Activated CD8-positive, alpha-beta memory T cell treated with anti-CD3 and anti-CD28 coated beads, Interleukin-2, amount 50 U/mL, for 24 hours (primary cell): ENCODE results near the gene TMEM200A.

Experiments
- DNase-seq: peaks from one replicate; pipeline ENCODE4 v3.0.0-alpha.2; 2020; ENCODE audit errors: extremely low read depth

Gene TMEM200A

DNA sequence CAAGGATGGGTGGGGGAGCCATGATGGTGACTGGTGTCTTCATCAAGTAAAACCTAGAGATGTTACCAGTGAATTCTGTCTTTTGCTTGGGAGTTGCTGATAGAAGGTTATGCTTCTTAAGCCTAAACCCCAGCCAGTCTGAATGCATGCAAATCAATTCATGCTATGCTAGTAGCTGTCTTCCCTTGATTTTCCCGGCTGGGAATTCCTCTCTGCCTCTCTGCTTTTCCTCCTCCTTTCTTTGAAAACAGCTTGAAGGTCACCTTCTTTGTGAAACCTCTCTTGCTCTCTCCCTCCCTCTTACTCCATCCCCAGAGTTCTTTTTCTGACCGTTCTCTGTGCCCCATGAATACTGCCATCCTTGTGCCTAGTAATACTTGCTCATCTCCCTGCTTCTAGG is 58.9 kb downstream of the TMEM200A start:
- DNase-seq, result no peak

DNA sequence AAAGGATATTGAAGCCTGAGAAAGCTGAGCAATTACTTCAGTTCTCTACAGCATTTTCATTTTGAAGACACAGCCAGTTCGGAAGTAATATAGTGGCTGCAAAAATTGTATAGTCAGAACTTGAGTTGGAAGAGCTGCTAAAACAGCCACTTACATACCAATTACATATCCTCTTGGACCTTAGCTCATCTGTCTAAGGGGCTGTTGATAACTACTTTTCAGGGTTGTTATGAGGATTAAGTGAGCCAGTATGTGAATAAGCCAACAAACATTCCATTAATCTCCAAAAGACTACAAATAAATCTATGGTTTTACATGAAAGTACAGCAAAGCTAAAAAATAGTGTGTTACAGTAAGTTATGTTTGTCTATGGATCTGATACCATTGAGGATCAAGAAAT is 59.7 kb downstream of the TMEM200A start:
- no peak for DNase-seq

DNA sequence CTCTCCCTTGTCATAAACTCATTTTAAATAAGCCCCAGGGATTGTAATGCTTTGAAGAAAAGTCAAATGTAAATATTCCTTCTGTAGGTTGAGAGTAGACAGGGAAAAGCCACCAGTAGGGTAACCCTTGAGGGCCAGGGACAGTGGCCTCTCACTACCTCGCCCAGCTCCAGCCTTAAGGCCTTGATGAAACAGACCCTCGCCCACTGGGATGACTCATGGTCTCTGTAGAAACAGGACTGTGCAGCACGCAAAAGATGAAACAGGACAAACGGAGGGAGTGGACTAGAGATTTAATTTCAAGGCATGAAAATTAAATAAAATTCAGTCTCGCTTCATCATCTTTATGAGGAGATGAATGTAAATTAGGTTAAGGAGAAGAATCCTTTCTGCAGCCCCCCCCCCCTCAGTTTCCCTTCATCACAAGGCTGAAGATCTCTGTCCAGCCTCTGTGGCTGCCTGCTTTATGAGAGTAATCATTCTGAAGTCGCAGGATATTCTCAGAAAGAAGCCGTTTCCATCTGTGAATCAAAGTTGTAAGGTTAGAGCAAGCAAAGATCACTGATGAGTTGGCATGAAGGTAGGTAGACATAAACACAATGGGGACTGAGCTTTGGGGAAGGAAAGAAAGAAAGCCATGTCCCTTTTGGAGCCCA is 60.4 kb downstream of the TMEM200A start:
- DNase-seq, result no peak

DNA sequence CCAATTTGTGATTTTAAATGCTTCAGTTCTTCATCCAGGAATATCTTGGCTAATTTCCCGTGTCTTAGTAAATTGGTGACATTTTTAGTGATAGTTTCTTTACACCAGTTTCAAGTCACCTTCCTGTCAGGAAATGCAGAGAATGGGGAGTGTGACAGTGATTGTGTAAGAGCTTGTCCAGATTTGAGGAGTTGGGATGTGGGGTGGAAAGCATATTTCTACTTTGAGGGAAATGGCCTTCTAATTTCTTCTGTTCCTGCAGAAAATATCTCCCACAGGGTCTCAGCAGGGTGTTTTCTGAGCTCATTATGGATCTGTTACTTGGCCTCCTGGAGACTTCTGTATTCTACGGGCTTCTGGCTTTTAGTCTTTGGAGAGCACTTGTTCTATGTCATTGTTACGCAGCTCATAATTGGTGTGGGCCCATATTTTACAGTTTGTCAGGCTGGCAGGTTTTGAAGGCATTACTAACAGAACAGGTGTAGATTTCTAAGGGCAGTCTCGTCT is 65.6 kb downstream of the TMEM200A start:
- no peak for DNase-seq

GRCh38 chr6:130432838-130433237 is 67.0 kb downstream of the TMEM200A start:
- DNase-seq, result no peak

- DNase-seq, result no peak
Observed at GRCh38 chr6:130434174-130434873, 68.5 kb downstream of the TMEM200A start.

DNA sequence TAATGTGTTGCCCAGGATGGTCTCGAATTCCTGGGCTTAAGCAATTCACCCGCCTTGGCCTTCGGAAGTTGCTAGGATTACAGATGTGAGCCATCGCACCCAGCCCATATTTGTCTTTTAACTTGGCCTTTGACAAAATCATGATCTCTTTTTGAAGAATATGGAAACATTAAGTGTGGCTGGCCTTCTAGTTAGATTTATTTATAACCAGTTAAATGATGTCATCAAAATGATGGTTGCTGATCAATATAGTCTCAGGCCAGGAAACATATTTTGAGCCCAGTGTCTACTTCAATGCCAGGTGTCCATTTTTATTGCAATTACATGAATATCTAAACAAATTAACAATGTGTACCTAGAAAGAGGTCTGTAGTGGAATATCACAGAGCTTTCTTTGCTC is 69.4 kb downstream of the TMEM200A start:
- DNase-seq, result no peak

GRCh38 chr6:130437961-130438360 is 72.1 kb downstream of the TMEM200A start:
- DNase-seq, result no peak

- DNase-seq, result no peak
Observed at GRCh38 chr6:130447374-130447773, 81.6 kb downstream of the TMEM200A start.

GRCh38 chr6:130452336-130452735 is 86.5 kb downstream of the TMEM200A start:
- DNase-seq, result no peak

DNA sequence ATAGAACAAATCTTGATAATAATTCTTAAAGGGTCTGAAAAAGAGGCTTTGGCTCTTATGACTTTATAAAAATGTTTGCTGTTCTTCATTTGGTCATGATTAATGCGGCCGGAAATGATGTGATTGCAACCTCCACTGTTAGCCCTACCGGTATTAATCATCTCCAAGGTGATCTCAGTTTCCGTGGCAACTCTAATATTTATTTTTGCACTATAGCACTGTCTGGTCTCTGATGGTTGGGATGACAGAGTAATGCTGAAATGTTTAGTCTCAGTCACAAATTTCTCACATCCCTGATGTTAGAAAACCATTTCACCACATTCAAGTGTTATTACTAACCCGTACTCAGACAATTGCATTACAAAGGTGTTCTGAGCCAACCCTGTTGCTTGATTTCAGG is 87.4 kb downstream of the TMEM200A start:
- no peak for DNase-seq

DNA sequence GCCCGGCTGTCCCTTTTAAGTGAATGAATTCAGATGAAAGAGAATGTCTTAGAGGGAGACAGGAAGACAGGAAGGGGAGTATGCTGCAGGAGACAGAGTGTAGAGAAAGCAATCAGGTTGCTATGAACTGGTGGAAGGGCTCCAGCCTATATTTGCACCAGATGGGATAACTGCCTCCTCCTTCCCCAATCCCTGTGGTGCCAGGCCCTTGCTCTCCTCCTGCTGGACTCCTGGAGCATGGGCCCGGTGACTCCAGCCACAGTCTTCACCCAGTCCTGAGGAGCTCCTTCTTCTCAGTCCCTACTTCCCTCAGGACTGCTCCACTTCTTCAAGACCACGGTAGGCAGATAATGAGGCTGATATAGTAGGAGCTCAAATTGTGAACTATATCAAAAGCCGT is 91.8 kb downstream of the TMEM200A start:
- DNase-seq, result no peak

GRCh38 chr6:130459316-130459715 is 93.5 kb downstream of the TMEM200A start:
- DNase-seq, result no peak

DNA sequence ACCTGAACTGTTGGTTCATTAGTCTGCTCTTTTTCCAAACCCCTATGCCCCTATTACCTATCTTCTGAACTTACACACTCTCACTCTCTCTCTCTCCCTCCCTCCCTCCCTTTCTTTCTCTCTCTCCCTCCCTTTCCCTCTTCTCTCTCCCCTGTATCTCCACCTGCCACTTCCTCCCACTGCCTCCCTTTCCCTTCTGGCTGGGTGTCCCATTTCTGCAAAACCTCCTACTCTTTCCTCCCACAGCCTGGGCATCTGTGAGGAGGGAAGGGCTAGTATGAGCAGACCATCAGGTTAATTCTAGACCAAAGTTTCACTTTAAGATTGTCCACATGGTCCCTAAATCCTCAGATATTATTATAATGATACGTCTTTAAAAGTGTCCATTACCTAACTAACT is 95.1 kb downstream of the TMEM200A start:
- DNase-seq, result no peak

DNA sequence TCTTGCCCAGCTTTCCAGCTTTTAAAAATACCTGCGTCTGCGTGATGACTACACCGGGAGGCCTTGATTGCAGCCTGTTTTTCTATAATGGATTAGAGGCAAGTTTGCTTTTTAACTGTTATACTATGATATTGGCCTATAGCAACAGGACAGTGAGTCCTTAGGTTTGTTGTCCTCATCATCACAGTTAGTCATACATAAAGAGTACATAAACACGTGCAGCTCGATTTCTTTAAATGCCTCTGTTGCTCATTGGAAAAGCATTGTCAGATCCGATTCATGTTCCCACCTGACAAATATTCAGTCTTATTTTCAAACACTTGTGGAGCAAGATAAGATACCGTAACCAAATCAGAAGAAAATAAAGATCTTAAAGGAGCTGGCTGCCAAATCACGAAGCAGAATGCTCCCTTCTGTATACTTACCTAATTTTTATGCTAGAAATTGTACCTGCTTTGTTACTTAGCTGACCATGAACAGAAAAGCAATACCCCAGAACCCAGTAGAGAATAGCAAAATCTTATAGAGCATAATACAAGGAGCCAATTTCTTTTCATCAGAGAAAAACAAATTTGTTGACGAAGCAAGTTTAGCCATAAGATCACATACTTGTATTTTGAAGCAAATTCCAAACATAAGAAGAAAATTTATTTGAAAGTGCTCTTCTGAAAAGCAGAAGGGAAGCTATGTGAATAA is 100.4 kb downstream of the TMEM200A start:
- no peak for DNase-seq

GRCh38 chr6:130466748-130467061 is 100.9 kb downstream of the TMEM200A start:
- DNase-seq, result no peak

GRCh38 chr6:130467146-130468050 is 101.6 kb downstream of the TMEM200A start:
- DNase-seq, result no peak

DNA sequence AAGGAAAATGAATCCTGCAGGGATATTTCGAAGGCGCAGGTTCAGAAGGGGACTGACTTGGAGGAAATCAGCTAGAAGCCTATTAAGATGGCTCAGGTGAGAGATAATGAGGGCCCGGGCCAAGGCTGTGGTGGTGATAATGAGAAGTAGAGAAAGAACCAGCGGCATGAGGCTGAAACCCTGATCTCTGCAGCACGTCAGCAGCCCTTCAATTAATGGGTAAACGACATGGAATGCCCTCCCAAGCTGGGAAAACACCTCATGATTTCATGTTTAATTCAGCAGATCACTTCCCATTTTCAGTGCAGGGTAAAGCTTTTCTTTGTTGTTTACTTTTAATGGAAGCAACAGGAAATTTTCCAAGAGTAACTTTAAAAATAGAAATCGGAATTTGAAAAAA is 104.9 kb downstream of the TMEM200A start:
- no peak for DNase-seq

DNA sequence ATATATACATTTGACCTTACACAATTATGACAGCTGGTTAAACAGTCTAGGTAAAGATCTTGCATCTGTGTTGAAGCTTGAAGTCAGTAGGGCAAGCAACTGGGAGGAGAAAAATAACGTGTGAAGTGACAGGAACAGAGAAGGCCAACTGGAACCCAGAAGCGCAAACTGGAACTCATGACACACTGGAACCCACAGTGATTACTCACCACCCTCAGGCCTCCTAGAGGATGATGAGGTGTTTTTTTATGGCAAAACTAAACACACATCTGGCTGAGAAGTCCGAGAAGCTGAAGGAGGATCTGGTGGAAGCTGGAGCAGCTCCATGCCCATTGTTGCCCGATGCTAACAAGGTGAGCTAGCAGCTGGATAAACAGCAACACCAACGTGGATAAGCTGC is 108.1 kb downstream of the TMEM200A start:
- no peak for DNase-seq

GRCh38 chr6:130482645-130483390 is 117.0 kb downstream of the TMEM200A start:
- no peak for DNase-seq

DNA sequence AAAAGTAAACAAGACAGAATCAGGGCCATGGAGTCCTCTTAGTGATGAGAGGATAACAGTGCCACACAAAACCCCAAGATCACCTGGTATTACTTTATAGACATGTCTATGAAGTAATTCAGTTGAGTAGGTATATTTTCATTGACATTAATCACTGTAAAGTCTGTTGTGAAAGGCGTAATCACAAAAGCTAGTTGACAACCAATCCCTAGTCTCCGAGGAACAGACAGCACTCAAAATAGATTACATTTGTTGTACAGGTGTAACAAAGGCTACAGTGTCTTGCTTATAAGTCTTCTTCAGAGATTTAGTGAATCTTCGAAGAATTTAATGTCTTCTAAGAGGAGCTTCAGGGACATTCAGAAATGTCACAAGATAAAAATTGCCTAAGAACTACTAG is 120.1 kb downstream of the TMEM200A start:
- DNase-seq, result no peak
